Measurements from ENCODE around the gene NDC1.

GRCh38 chr1:53739109-53739681 is 98.9 kb downstream of the NDC1 start, which contains the start of gene GLIS1:
- TF ChIP-seq CTCF (optimal IDR thresholded peaks at IDR 0.05 in 1 of 3, IDR thresholded peaks at IDR 0.05 in 1 of 3, conservative IDR thresholded peaks at IDR 0.05 in 1 of 3; ENCODE audit: extremely low read depth in 1 of 3, insufficient read depth in 2 of 3, low read length in 3 of 3) (no peak), EZH2 (IDR thresholded peaks at IDR 0.05; ENCODE audit: low read length) (no peak)
